ENCODE results near the gene HDAC5.

GRCh38 chr17:44146375-44147346, 23.2 kb upstream of the HDAC5 start:
- TF ChIP-seq CTCF (IDR thresholded peaks at IDR 0.05), result no peak
- no peak for TF ChIP-seq POLR2A (IDR thresholded peaks at IDR 0.05)
